Breast epithelium (tissue), 3 donors: ENCODE measurements around the gene NCKIPSD.

Experiments used
- CTCF ChIP-seq, 3 donors: fragments of 450-650 bp; IDR thresholded peaks; one replicate each; pipeline ENCODE4 v1.5.1; 2016 to 2017; ENCODE audit warnings: antibody characterized with exemption in 3 of 3, mild to moderate bottlenecking in 3 of 3, moderate library complexity in 3 of 3
- POLR2AphosphoS5 ChIP-seq, 3 donors: sonication (generic); formaldehyde crosslinking; IDR thresholded peaks; one replicate each; pipeline ENCODE4 v1.6.1; 2017; ENCODE audit warnings: antibody characterized with exemption in 3 of 3

GRCh38 chr3:48650723-48651122 lies 35.0 kb downstream of the NCKIPSD start:
- no peak for TF ChIP-seq POLR2AphosphoS5 (IDR thresholded peaks at IDR 0.05)
- no peak for TF ChIP-seq CTCF (IDR thresholded peaks at IDR 0.05)
